HL-60 (cell line): Measurements from ENCODE around the gene C20orf96.

ENCODE experiments used
- DNase-seq, 2 experiments: peaks; one replicate each; pipeline ENCODE4 v3.0.0-alpha.2; 2010 to 2020; ENCODE audit warnings: low read depth in 1 of 2, low spot score in 1 of 2
- H3K27ac ChIP-seq: fragments of 250-450 bp; sonication (Bioruptor Pico); replicated peaks from 2 replicates; pipeline ENCODE4 v1.5.1; 2020; ENCODE audit warnings: mild to moderate bottlenecking, moderate library complexity
- H3K27me3 ChIP-seq: fragments of 250-450 bp; sonication (Bioruptor Pico); 2 replicates; pipeline ENCODE4 v1.5.1; 2021; ENCODE audit warnings: mild to moderate bottlenecking, moderate library complexity; ENCODE audit not compliant: insufficient read depth, poor library complexity, severe bottlenecking
- H3K4me3 ChIP-seq: replicated peaks from 2 replicates; pipeline ENCODE4 v1.5.1; 2011; ENCODE audit warnings: mild to moderate bottlenecking, control low read depth, low read length; ENCODE audit not compliant: insufficient read depth
- CTCF ChIP-seq: IDR thresholded peaks from one replicate; pipeline ENCODE4 v1.5.1; 2011; ENCODE audit warnings: low read length, control low read depth, inconsistent platforms; ENCODE audit not compliant: insufficient read depth
- GABPA ChIP-seq: IDR thresholded peaks from 2 replicates; pipeline ENCODE4 v1.6.1; 2012; ENCODE audit warnings: low read depth
- POLR2AphosphoS5 ChIP-seq: IDR thresholded peaks from 2 replicates; pipeline ENCODE4 v1.6.1; 2012; ENCODE audit warnings: low read depth
- REST ChIP-seq: IDR thresholded peaks from 2 replicates; pipeline ENCODE4 v1.6.1; 2012; ENCODE audit warnings: low read depth; ENCODE audit not compliant: insufficient replicate concordance
- SPI1 ChIP-seq: IDR thresholded peaks from 2 replicates; pipeline ENCODE4 v1.6.1; 2012; ENCODE audit warnings: low read depth, mild to moderate bottlenecking, borderline replicate concordance

The C20orf96 gene

GRCh38 chr20:295804-296203 is 5.3 kb upstream of the C20orf96 start:
- TF ChIP-seq POLR2AphosphoS5 (no peak), CTCF (no peak)

GRCh38 chr20:294602-295001 is 4.1 kb upstream of the C20orf96 start:
- TF ChIP-seq REST, result no peak
- no peak overlapping the region for H3K4me3 ChIP-seq
- no peaks in the 10 kb centered on the region for H3K27me3 ChIP-seq
- no peak overlapping the region for H3K27ac ChIP-seq
- no peak for DNase-seq

More at GRCh38 chr20:295804-296203, 5.3 kb upstream of the C20orf96 start:
- Histone ChIP-seq H3K27ac (no peak overlapping the region), H3K27me3 (no peaks in the 10 kb centered on the region), H3K4me3 (no peak overlapping the region)
- DNase-seq, result no peak

- DNase-seq, result no peak
- Histone ChIP-seq H3K27me3 (no peaks in the 10 kb centered on the region), H3K4me3 (peak overlapping the region; percentile 76), H3K27ac (peak overlapping the region; percentile 81)
- TF ChIP-seq REST (no peak), CTCF (no peak), GABPA (no peak), SPI1 (no peak), POLR2AphosphoS5 (no peak)
Measured at GRCh38 chr20:289693-290083, 862 bp downstream of the C20orf96 start.

GRCh38 chr20:288956-289692 is 1.4 kb downstream of the C20orf96 start:
- H3K4me3 ChIP-seq, result peak overlapping the region; percentile 76; the same call in 1 of the 2 replicates
- no peaks in the 10 kb centered on the region for H3K27me3 ChIP-seq
- H3K27ac ChIP-seq, result no peak overlapping the region
- TF ChIP-seq REST, result no peak
- TF ChIP-seq POLR2AphosphoS5, result no peak
- TF ChIP-seq GABPA, result no peak
- no peak for TF ChIP-seq SPI1
- no peak for TF ChIP-seq CTCF
- no peak for DNase-seq
